CD4-positive, alpha-beta T cell treated with Interleukin-4 for 1 hour (primary cell): ENCODE data around the gene SQSTM1.

Source experiments
- DNase-seq, 2 donors: peaks; one replicate each; pipeline ENCODE4 v3.0.0-alpha.2; 2020 to 2022

The SQSTM1 gene

GRCh38 chr5:179806250-179807048 lies 14.3 kb upstream of the SQSTM1 start, which contains the start of gene MGAT4B:
TSS of gene MGAT4B (minus strand) at chr5:179806866. CDS start at chr5:179806583, 283 bp downstream.
- peak; percentile 62 to 67 for DNase-seq

- DNase-seq = no peak
These were observed 8.4 kb upstream of the SQSTM1 start for GRCh38 chr5:179812135-179812825.

GRCh38 chr5:179812997-179813607 lies 7.6 kb upstream of the SQSTM1 start:
- no peak for DNase-seq

GRCh38 chr5:179814090-179814489 lies 6.6 kb upstream of the SQSTM1 start:
- DNase-seq = no peak

- no peak for DNase-seq
These were observed 5.0 kb upstream of the SQSTM1 start for GRCh38 chr5:179815491-179816249.

- no peak for DNase-seq
These were observed 4.3 kb upstream of the SQSTM1 start for GRCh38 chr5:179816401-179816795.

GRCh38 chr5:179816796-179817469 lies 3.8 kb upstream of the SQSTM1 start:
- no peak for DNase-seq

- DNase-seq = no peak
These were observed 3.2 kb upstream of the SQSTM1 start for GRCh38 chr5:179817470-179817840.

GRCh38 chr5:179817890-179818745 lies 2.6 kb upstream of the SQSTM1 start:
- DNase-seq = no peak

GRCh38 chr5:179818746-179819295 lies 1.9 kb upstream of the SQSTM1 start:
- peak; percentile 93 to 95 for DNase-seq

- DNase-seq = peak; percentile 49 to 55
These were observed 1.2 kb upstream of the SQSTM1 start for GRCh38 chr5:179819296-179820126.

GRCh38 chr5:179820127-179820482 lies 600 bp upstream of the SQSTM1 start:
- DNase-seq = no peak

- peak; percentile 91 to 93 for DNase-seq
These were observed 773 bp downstream of the SQSTM1 start for GRCh38 chr5:179821298-179822058.

- DNase-seq = no peak
These were observed 1.3 kb downstream of the SQSTM1 start for GRCh38 chr5:179822059-179822432.

GRCh38 chr5:179822444-179822990 lies 1.8 kb downstream of the SQSTM1 start:
- no peak for DNase-seq

GRCh38 chr5:179823937-179824744 lies 3.4 kb downstream of the SQSTM1 start:
- no peak for DNase-seq

- no peak for DNase-seq
These were observed 4.0 kb downstream of the SQSTM1 start for GRCh38 chr5:179824745-179825112.

- DNase-seq = peak in 1 of 2 donors; percentile 5
These were observed 5.0 kb downstream of the SQSTM1 start for GRCh38 chr5:179825655-179826182.
